ENCODE data around the gene SCCPDH.
"Not testable (repeated sequence)": the region's sequence is repeated elsewhere in the genome, so short reads cannot be mapped to it uniquely, and the experiment has no call there.

SCCPDH gene

GRCh38 chr1:246687002-246687401, 37.2 kb upstream of the SCCPDH start:
- no peak for FAIRE-seq
- DNase-seq (ENCODE audit: insufficient read length, low spot score) = no peak
- TF ChIP-seq PAX5 (IDR thresholded peaks at IDR 0.05; ENCODE audit: insufficient read depth, low read length, severe bottlenecking) = no peak
- TF ChIP-seq POLR2A (IDR thresholded peaks at IDR 0.05; ENCODE audit: low read depth, low read length) = no peak
- no peak for TF ChIP-seq SPI1 (IDR thresholded peaks at IDR 0.05; ENCODE audit: low read depth, low read length)
- TF ChIP-seq POU2F2 (IDR thresholded peaks at IDR 0.05; ENCODE audit: low read depth, low read length) = no peak
- TF ChIP-seq TAF1 (IDR thresholded peaks at IDR 0.05; ENCODE audit: low read depth, low read length) = no peak
- TF ChIP-seq POLR2AphosphoS5 (IDR thresholded peaks at IDR 0.05; ENCODE audit: low read depth, low read length) = no peak

- TF ChIP-seq POLR2A (IDR thresholded peaks at IDR 0.05; ENCODE audit: low read depth, low read length) (no peak), TAF1 (IDR thresholded peaks at IDR 0.05; ENCODE audit: low read depth, low read length) (no peak), PAX5 (IDR thresholded peaks at IDR 0.05; ENCODE audit: insufficient read depth, low read length, severe bottlenecking) (no peak), SPI1 (IDR thresholded peaks at IDR 0.05; ENCODE audit: low read depth, low read length) (no peak), POLR2AphosphoS5 (IDR thresholded peaks at IDR 0.05; ENCODE audit: low read depth, low read length) (no peak)
- FAIRE-seq (peak; percentile 58), DNase-seq (ENCODE audit: insufficient read length, low spot score) (peak; percentile 89)
These were observed 34.7 kb upstream of the SCCPDH start for GRCh38 chr1:246689409-246690008.

DNA sequence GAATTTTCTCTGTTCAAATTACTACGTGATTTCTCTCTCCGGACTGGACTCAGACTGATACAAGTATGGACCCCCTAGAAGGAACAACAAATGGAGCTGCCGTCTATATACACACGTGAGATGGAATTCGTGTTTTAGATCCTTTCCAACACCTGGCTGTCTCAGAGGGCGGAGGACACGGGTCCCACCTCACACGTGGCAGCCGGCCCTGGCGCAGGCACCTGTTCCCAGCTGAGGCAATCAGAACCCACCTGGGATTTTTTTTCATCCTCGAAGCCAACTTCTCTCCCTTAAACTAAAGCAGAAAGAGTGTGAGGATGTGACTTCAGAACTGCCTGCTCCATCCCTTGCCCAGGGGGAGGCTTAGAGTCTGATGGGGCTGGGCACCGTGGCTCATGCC, 34.1 kb upstream of the SCCPDH start:
- DNase-seq (ENCODE audit: insufficient read length, low spot score) (no peak), FAIRE-seq (no peak)
- TF ChIP-seq POLR2AphosphoS5 (IDR thresholded peaks at IDR 0.05; ENCODE audit: low read depth, low read length) (no peak), SPI1 (IDR thresholded peaks at IDR 0.05; ENCODE audit: low read depth, low read length) (no peak), PAX5 (IDR thresholded peaks at IDR 0.05; ENCODE audit: insufficient read depth, low read length, severe bottlenecking) (no peak), TAF1 (IDR thresholded peaks at IDR 0.05; ENCODE audit: low read depth, low read length) (no peak), POU2F2 (IDR thresholded peaks at IDR 0.05; ENCODE audit: low read depth, low read length) (no peak), POLR2A (IDR thresholded peaks at IDR 0.05; ENCODE audit: low read depth, low read length) (no peak)

DNA sequence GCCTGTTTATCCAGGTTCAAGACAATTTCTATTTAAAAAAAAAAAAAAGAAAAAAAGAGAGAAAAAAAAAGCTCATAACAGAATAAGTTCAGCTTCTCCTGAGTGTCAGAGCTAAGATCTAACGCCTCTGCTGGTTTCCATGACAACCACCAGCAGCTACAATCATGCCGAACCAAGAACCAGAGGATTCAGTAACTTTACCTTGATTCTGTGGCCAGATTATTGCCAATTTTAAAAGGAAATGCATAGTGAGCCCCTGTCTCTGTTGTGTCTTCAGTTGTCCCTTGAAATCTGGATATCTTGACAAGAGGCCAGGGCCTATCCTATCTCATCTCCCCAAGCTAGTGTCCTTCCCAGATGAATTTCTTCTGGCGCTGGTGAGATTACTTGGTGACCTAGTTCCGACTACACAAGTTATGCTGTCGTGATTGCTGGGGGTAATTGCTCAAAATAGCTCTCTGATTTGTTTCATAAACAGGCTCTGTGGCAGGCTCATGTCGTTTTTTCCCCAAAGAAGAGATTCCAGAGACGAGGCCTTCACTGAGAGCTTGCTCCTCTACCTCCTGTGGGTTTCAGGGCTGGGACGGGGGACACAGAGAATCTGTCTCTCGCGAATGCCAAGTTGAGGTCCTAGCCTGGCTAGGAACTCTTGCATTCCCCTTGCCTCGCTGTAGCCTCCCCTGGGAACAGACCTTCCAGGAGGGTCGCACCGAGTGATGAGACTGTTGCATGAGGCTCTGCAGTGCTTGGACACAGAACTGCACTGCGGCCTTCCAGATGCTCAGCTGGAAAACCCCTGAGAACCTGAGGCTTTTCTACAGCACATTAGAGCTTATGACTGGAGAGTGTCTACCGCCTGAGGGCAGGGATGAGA, 32.4 kb upstream of the SCCPDH start:
- TF ChIP-seq POLR2A (IDR thresholded peaks at IDR 0.05; ENCODE audit: low read depth, low read length) = no peak
- TF ChIP-seq SPI1 (IDR thresholded peaks at IDR 0.05; ENCODE audit: low read depth, low read length) = no peak
- TF ChIP-seq TAF1 (IDR thresholded peaks at IDR 0.05; ENCODE audit: low read depth, low read length) = no peak
- no peak for TF ChIP-seq POLR2AphosphoS5 (IDR thresholded peaks at IDR 0.05; ENCODE audit: low read depth, low read length)
- TF ChIP-seq POU2F2 (IDR thresholded peaks at IDR 0.05; ENCODE audit: low read depth, low read length) = no peak
- no peak for DNase-seq (ENCODE audit: insufficient read length, low spot score)

DNA sequence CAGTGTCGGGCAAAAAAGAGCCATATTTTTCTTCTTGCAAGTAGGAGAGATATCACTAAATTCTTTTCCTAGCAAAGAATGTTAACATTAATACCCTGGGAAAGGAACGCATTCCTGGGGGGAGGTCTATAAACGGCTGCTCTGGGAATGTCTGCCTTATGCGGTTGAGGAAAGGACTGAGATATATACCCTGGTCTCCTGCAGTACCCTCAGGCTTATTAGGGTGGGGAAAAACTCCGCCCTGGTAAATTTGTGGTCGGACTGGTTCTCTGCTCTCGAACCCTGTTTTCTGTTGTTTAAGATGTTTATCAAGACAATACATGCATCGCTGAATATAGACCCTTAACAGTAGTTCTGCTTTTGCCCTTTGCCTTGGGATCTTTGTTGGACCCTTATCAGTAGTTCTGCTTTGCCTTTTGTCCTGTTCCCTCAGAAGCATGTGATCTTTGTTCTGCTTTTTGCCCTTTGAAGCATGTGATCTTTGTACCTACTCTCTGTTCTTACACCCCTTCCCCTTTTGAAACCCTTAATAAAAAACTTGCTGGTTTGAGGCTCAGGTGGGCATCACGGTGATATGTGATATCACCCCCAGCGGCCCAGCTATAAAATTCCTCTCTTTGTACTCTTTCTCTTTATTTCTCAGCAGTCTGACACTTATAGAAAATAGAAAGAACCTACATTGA, 29.9 kb upstream of the SCCPDH start:
- DNase-seq (ENCODE audit: insufficient read length, low spot score); FAIRE-seq: not testable (repeated sequence)

More for the DNA sequence above, 32.4 kb upstream of the SCCPDH start:
- no peak for FAIRE-seq

- no peak for TF ChIP-seq POLR2A (IDR thresholded peaks at IDR 0.05; ENCODE audit: low read depth, low read length)
- TF ChIP-seq POU2F2 (IDR thresholded peaks at IDR 0.05; ENCODE audit: low read depth, low read length) = no peak
- no peak for TF ChIP-seq PAX5 (IDR thresholded peaks at IDR 0.05; ENCODE audit: insufficient read depth, low read length, severe bottlenecking)
- TF ChIP-seq SPI1 (IDR thresholded peaks at IDR 0.05; ENCODE audit: low read depth, low read length) = no peak
- TF ChIP-seq TAF1 (IDR thresholded peaks at IDR 0.05; ENCODE audit: low read depth, low read length) = no peak
- TF ChIP-seq POLR2AphosphoS5 (IDR thresholded peaks at IDR 0.05; ENCODE audit: low read depth, low read length) = no peak
- DNase-seq (ENCODE audit: insufficient read length, low spot score) (no peak), FAIRE-seq (no peak)
These were observed 29.1 kb upstream of the SCCPDH start for GRCh38 chr1:246695136-246695535.

GRCh38 chr1:246695666-246696065, 28.5 kb upstream of the SCCPDH start:
- TF ChIP-seq SPI1 (IDR thresholded peaks at IDR 0.05; ENCODE audit: low read depth, low read length) (no peak), POU2F2 (IDR thresholded peaks at IDR 0.05; ENCODE audit: low read depth, low read length) (no peak), POLR2A (IDR thresholded peaks at IDR 0.05; ENCODE audit: low read depth, low read length) (no peak), PAX5 (IDR thresholded peaks at IDR 0.05; ENCODE audit: insufficient read depth, low read length, severe bottlenecking) (no peak), POLR2AphosphoS5 (IDR thresholded peaks at IDR 0.05; ENCODE audit: low read depth, low read length) (no peak), TAF1 (IDR thresholded peaks at IDR 0.05; ENCODE audit: low read depth, low read length) (no peak)
- FAIRE-seq = no peak
- DNase-seq (ENCODE audit: insufficient read length, low spot score) = no peak

GRCh38 chr1:246698466-246699094, 25.6 kb upstream of the SCCPDH start:
- FAIRE-seq (no peak), DNase-seq (ENCODE audit: insufficient read length, low spot score) (no peak)
- TF ChIP-seq TAF1 (IDR thresholded peaks at IDR 0.05; ENCODE audit: low read depth, low read length) (no peak), SPI1 (IDR thresholded peaks at IDR 0.05; ENCODE audit: low read depth, low read length) (no peak), POLR2A (IDR thresholded peaks at IDR 0.05; ENCODE audit: low read depth, low read length) (no peak)

- FAIRE-seq = peak; percentile 58
- TF ChIP-seq POLR2A (IDR thresholded peaks at IDR 0.05; ENCODE audit: low read depth, low read length) (no peak), POLR2AphosphoS5 (IDR thresholded peaks at IDR 0.05; ENCODE audit: low read depth, low read length) (no peak), TAF1 (IDR thresholded peaks at IDR 0.05; ENCODE audit: low read depth, low read length) (peak; percentile 22; the same call in 1 of the 2 replicates), SPI1 (IDR thresholded peaks at IDR 0.05; ENCODE audit: low read depth, low read length) (no peak), POU2F2 (IDR thresholded peaks at IDR 0.05; ENCODE audit: low read depth, low read length) (peak; percentile 67; the same call in 1 of the 2 replicates), PAX5 (IDR thresholded peaks at IDR 0.05; ENCODE audit: insufficient read depth, low read length, severe bottlenecking) (no peak)
- DNase-seq (ENCODE audit: insufficient read length, low spot score) = peak; percentile 76
These were observed 25.0 kb upstream of the SCCPDH start for GRCh38 chr1:246699095-246699735.
